Measurements from ENCODE around the gene AIFM2. TPM values are rescaled to one million over a fixed set of nuclear protein-coding genes. Genes with fewer than 3 reads are reported as not detected.
"Not testable (repeated sequence)": the region's sequence is repeated elsewhere in the genome, so short reads cannot be mapped to it uniquely, and the experiment has no call there.

Gene AIFM2
- total RNA-seq, 1 donor from 2014 or later: 8.0 TPM

DNA sequence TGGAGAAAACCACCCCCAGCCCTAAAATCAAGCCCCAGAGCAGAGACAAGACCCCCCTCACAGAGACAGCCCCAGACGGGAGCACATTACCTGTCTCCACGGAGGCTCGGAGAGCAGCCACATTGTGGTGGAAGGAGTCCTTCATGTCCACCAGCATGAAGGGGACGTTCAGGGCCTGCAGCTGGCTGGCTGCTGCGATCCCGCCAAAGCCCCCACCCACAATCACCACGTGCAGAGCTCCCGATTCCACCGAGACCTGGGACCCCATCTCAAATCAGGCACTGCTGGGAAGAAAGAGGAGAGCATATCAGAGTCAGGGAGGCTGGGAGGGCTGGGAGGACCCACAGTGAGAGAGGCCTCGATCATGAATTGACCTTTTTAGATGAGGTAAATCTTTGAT lies 8.8 kb downstream of the AIFM2 start:
- Mint-ChIP-seq H3K4me3 (no peak overlapping the region), H3K27me3 (no peaks in the 10 kb centered on the region), H3K4me1 (peaks cover 2% of the 10 kb centered on the region), H3K9me3 (no peaks in the 10 kb centered on the region), H3K27ac (no peak overlapping the region), H3K36me3 (ENCODE audit: low read depth) (no peaks in the 10 kb centered on the region)
- intact Hi-C loops (cut with micrococcal nuclease): no loop called here
- no peak for DNase-seq

DNA sequence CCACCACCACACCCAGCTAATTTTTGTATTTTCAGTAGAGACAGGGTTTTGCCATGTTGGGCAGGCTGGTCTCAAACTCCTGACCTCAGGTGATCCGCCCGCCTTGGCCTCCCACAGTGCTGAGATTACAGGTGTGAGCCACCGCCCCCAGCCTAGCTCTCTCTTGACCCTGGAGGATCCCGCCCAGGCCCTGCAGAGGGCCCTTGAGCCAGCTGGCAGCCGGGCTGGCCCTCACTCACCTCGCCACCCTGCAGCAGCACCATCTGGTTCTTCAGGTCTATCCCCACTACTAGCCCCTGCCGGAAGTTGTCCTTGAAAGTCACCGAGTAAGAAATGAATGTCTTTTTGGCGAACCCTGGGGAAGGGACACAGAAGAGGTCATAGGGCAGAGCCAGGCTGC lies 9.5 kb downstream of the AIFM2 start:
- H3K27me3 Mint-ChIP-seq; H3K27ac Mint-ChIP-seq; H3K9me3 Mint-ChIP-seq; H3K4me1 Mint-ChIP-seq; H3K4me3 Mint-ChIP-seq; H3K36me3 Mint-ChIP-seq (ENCODE audit: low read depth); intact Hi-C loops (cut with micrococcal nuclease); DNase-seq: not testable (repeated sequence)

DNA sequence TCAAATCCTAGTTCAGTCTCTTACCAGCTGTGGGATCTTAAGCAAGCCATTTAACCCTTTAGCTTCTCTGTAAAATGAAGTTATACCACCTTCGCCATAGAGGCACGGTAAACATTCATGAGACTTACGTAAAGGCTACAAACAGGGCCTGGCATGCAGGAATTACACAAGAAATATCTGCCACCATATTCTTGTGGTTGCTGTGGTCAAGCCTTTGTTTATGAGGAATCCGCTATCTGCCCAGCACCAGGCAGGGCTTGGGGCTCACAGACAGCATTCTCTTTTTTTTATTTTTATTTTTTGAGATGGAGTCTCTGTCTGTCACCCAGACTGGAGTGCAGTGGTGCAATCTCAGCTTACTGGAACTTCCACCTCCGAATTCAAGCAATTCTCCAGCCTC lies 9.9 kb downstream of the AIFM2 start:
- intact Hi-C loops (cut with micrococcal nuclease): no loop called here
- DNase-seq: no peak
- no peak overlapping the region for H3K4me3 Mint-ChIP-seq
- H3K27me3 Mint-ChIP-seq: no peaks in the 10 kb centered on the region
- peaks cover 2% of the 10 kb centered on the region for H3K4me1 Mint-ChIP-seq
- H3K27ac Mint-ChIP-seq: no peak overlapping the region
- H3K9me3 Mint-ChIP-seq: no peaks in the 10 kb centered on the region
- H3K36me3 Mint-ChIP-seq (ENCODE audit: low read depth): no peaks in the 10 kb centered on the region

DNA sequence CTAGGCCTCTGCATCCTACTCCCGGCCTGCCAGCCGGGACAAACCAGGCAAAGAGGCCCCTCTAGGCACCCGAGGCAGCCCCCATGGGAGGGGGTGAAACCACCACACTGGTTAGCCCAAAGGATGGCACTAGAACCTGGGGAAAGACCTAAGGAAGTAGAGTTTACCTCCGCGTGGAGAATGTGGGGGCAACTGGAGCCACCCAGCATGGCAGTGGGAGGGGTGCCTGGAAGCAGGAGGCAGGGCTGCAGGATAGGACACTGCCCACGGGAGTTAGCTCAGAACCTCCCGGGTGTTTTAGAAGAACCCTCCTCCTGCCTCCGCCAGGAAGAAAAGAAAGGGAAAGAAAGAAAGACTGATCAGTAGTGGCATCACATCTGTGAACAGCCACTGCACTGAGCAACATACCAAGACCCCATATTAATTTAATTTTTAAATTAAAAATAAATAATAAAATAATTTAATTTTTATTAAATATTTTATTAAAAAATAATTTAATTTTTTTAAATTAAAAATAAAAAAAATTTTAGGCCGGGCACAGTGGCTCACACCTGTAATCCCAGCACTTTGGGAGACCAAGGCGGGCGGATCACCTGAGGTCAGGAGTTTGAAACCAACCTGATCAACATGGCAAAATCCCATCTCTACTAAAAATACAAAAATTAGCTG lies 11.2 kb downstream of the AIFM2 start:
- H3K4me3 Mint-ChIP-seq: no peak overlapping the region
- H3K9me3 Mint-ChIP-seq: no peaks in the 10 kb centered on the region
- peaks cover 2% of the 10 kb centered on the region for H3K4me1 Mint-ChIP-seq
- no peak overlapping the region for H3K27ac Mint-ChIP-seq
- intact Hi-C loops (cut with micrococcal nuclease): no loop called here
- no peaks in the 10 kb centered on the region for H3K27me3 Mint-ChIP-seq
- no peaks in the 10 kb centered on the region for H3K36me3 Mint-ChIP-seq (ENCODE audit: low read depth)
- no peak for DNase-seq

DNA sequence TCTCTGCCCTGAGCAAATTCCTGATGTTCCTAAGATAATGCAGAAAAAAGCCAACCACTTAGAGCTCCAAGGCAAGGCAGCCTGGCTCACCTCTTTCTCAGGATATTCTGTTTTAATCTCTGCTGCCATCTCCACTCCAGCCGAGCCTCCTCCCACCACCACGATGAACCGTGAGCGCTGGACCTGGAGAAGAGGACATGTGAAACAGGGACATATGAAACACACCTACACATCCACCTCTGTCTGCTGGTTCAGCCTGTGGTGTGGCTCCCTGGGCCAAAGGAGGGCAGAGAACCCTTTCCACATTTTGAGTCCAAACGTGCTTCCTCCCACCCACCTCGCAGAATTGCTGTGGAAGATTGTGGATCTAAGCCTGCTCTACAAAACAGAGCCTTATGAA lies 12.2 kb downstream of the AIFM2 start:
- intact Hi-C loops (cut with micrococcal nuclease): no loop called here
- DNase-seq: no peak
- H3K4me3 Mint-ChIP-seq: no peak overlapping the region
- H3K36me3 Mint-ChIP-seq (ENCODE audit: low read depth): no peaks in the 10 kb centered on the region
- H3K27me3 Mint-ChIP-seq: no peaks in the 10 kb centered on the region
- no peak overlapping the region for H3K27ac Mint-ChIP-seq
- peaks cover 4% of the 10 kb centered on the region for H3K4me1 Mint-ChIP-seq
- H3K9me3 Mint-ChIP-seq: no peaks in the 10 kb centered on the region

DNA sequence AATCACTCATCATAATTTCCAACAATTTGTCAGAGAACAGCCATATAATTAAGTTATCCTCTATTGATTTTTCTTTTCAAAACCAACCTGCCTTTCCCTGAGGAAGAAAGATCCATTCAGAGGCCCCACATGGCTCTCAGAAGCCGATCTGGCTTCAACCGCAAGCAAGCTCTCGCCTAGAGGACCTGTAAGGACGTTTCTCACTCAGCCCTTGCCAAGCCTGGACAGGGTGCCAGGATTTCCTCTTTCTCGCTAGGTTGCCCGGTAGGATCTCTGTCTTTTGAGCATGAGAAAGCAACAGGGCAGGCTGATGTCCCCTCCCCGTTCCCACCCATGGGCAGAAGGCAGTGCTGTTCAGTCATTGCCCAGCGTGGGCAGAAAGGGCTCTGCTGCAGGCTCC lies 13.0 kb downstream of the AIFM2 start:
- peaks cover 2% of the 10 kb centered on the region for H3K4me1 Mint-ChIP-seq
- no peak for DNase-seq
- intact Hi-C loops (cut with micrococcal nuclease): loop anchor here (5.0 kb wide), 1 partner anchor 243 kb away; no protein-coding TSS in a partner anchor
- no peaks in the 10 kb centered on the region for H3K36me3 Mint-ChIP-seq (ENCODE audit: low read depth)
- no peaks in the 10 kb centered on the region for H3K9me3 Mint-ChIP-seq
- no peak overlapping the region for H3K27ac Mint-ChIP-seq
- no peak overlapping the region for H3K4me3 Mint-ChIP-seq
- H3K27me3 Mint-ChIP-seq: no peaks in the 10 kb centered on the region

DNA sequence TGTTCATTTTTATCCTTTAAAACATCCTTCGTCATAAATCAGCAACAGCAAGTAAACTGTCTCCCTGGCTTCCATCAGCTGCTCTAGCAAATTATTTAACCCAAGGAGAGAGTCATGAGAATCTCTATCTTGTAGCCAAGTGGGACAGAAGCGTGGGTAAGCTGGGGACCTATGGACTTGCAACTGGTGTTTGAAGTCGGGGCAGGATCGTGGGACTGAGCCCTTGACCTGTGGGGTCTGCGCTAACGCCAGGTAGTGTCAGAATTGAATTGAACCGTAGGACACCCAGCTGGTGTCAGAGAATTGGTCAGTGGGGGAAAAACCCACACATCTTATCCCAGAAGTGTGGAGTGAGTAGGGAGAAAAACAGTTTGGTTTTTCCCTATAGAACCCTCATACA lies 13.4 kb downstream of the AIFM2 start:
- H3K27me3 Mint-ChIP-seq: no peaks in the 10 kb centered on the region
- intact Hi-C loops (cut with micrococcal nuclease): loop anchor here (5.0 kb wide), 1 partner anchor 243 kb away; no protein-coding TSS in a partner anchor
- no peak for DNase-seq
- H3K4me1 Mint-ChIP-seq: peaks cover 2% of the 10 kb centered on the region
- H3K9me3 Mint-ChIP-seq: no peaks in the 10 kb centered on the region
- H3K4me3 Mint-ChIP-seq: no peak overlapping the region
- H3K36me3 Mint-ChIP-seq (ENCODE audit: low read depth): no peaks in the 10 kb centered on the region
- no peak overlapping the region for H3K27ac Mint-ChIP-seq

DNA sequence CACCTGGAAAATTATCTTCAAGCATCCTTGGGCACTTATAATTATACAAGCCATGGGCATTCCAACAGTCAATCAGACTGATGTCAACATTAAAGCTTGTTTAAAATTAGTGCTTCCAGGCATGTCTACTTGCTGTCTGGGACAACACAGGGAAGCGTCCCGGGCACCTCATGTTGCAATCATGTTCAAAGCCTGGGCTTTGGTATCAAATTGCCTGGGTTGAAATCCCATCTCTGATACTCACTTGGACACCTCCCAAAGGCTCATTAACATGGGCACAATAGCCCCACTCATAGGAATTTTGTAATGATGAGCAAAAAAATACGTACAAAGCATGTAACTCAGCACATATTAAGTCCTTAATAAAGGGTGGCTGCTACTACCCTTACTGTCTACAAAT lies 14.4 kb downstream of the AIFM2 start:
- no peaks in the 10 kb centered on the region for H3K9me3 Mint-ChIP-seq
- peak overlapping the region; percentile 37 for H3K27ac Mint-ChIP-seq
- no peak for DNase-seq
- no peaks in the 10 kb centered on the region for H3K36me3 Mint-ChIP-seq (ENCODE audit: low read depth)
- H3K4me3 Mint-ChIP-seq: no peak overlapping the region
- peaks cover 2% of the 10 kb centered on the region for H3K4me1 Mint-ChIP-seq
- intact Hi-C loops (cut with micrococcal nuclease): loop anchor here (5.0 kb wide), 1 partner anchor 244 kb away; no protein-coding TSS in a partner anchor
- no peaks in the 10 kb centered on the region for H3K27me3 Mint-ChIP-seq

DNA sequence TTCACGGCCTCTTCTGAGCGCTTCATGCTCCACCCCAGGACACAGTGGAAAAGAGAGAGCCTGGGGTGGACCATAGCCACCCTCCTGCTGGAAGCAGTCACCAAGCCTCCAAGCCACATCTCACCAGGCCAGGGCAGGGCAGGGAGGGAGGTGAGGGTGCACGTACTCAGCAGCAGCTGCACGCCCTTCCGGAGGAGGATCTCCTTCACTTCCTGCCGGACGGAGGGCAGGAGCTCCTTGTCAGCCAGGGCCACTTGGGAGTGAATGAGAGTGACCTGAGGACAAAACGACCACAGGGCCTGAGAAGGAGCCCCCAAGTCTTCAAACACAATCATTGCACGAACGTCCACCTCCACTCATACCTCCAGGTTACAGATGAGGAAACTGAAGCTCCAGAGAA lies 15.0 kb downstream of the AIFM2 start:
- intact Hi-C loops (cut with micrococcal nuclease): loop anchor here (5.0 kb wide), 1 partner anchor 245 kb away; no protein-coding TSS in a partner anchor
- Mint-ChIP-seq H3K4me3 (no peak overlapping the region), H3K4me1 (peaks cover 2% of the 10 kb centered on the region), H3K27me3 (no peaks in the 10 kb centered on the region), H3K36me3 (ENCODE audit: low read depth) (peaks cover 2% of the 10 kb centered on the region), H3K27ac (no peak overlapping the region), H3K9me3 (no peaks in the 10 kb centered on the region)
- no peak for DNase-seq

DNA sequence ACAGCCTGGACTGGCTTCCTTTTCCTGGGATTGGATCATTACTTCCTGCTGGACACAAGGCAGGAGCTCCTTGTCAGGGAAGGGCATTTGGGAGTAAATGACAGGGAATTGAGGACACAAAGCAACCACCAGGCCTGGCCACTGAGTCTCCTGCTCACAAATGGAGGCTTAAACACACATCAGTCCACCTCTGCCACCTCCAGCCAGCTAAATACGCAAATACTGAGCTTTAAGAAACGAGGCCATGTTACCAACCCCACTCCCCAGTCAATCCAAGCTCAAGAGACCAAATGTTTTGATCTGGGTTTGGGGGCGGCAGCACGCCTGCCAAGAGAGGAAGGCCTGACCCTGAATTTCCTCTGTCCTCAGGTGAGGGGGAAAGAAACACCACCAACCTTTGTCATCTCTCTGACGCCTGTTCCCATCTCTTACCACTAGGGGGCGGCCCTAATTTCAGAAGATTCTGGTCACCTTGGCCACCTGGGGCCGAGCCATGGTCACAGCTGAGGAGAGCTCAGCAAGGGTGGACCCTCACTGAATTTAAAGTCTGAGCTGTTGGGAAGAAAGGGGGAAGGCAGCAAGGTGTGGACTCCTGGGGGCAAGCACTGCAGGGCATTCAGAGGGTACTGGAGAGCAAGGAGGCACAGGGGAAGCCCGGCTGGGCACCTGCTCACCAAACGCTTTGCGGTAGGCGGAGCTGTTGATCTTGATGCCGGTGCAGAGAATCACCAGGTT lies 16.5 kb downstream of the AIFM2 start:
- Mint-ChIP-seq H3K27ac (no peak overlapping the region), H3K9me3 (no peaks in the 10 kb centered on the region), H3K4me3 (no peak overlapping the region), H3K27me3 (no peaks in the 10 kb centered on the region), H3K36me3 (ENCODE audit: low read depth) (peaks cover 4% of the 10 kb centered on the region), H3K4me1 (peaks cover 6% of the 10 kb centered on the region)
- intact Hi-C loops (cut with micrococcal nuclease): loop anchor here (5.0 kb wide), 1 partner anchor 246 kb away; no protein-coding TSS in a partner anchor
- peak; percentile 88 for DNase-seq

DNA sequence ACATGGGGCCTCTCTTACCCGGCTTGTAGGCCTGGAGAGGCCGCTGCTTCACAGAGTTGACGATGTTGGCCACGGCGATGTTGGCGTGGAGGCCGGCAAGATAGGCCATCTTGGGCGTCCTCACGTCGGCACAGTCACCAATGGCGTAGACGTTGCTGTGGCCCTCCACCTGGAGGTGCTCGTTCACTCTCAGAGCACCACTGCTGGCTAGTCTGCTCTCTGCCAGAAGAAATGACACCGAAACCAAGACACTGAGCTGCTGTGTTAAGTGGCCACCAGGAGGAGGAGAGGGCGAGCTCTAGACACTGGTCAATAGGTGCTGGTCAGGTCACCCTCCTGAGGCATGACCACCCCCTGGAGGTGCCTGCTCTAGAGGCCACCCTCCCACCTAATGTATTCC lies 17.7 kb downstream of the AIFM2 start:
- peaks cover 4% of the 10 kb centered on the region for H3K36me3 Mint-ChIP-seq (ENCODE audit: low read depth)
- H3K4me1 Mint-ChIP-seq: peaks cover 6% of the 10 kb centered on the region
- no peaks in the 10 kb centered on the region for H3K27me3 Mint-ChIP-seq
- H3K27ac Mint-ChIP-seq: no peak overlapping the region
- no peak for DNase-seq
- intact Hi-C loops (cut with micrococcal nuclease): loop anchor here (5.0 kb wide), 1 partner anchor 247 kb away; no protein-coding TSS in a partner anchor
- H3K4me3 Mint-ChIP-seq: no peak overlapping the region
- no peaks in the 10 kb centered on the region for H3K9me3 Mint-ChIP-seq

DNA sequence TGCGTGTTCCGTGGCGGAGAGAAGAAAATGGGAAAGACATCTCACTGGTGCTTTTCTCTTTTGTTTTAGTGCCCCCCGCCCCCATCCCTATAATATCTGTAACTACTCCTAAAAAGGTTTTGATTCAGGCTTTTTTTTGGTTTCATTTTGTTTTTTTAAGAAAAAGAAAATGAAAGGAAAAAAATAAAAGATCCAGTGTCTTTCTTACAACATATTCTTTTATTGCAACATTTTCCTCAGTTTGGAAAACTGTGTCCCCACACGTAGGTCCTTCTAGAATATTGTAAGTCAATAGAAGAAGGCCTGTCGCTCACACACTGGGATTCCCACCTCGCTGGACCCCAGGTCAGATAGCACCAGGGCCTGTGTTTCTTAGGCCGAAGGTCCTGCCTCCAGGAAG lies 20.6 kb downstream of the AIFM2 start:
- peaks cover 6% of the 10 kb centered on the region for H3K4me1 Mint-ChIP-seq
- no peaks in the 10 kb centered on the region for H3K9me3 Mint-ChIP-seq
- H3K36me3 Mint-ChIP-seq (ENCODE audit: low read depth): peaks cover 4% of the 10 kb centered on the region
- no peak overlapping the region for H3K27ac Mint-ChIP-seq
- intact Hi-C loops (cut with micrococcal nuclease): no loop called here
- H3K4me3 Mint-ChIP-seq: no peak overlapping the region
- no peaks in the 10 kb centered on the region for H3K27me3 Mint-ChIP-seq
- no peak for DNase-seq

DNA sequence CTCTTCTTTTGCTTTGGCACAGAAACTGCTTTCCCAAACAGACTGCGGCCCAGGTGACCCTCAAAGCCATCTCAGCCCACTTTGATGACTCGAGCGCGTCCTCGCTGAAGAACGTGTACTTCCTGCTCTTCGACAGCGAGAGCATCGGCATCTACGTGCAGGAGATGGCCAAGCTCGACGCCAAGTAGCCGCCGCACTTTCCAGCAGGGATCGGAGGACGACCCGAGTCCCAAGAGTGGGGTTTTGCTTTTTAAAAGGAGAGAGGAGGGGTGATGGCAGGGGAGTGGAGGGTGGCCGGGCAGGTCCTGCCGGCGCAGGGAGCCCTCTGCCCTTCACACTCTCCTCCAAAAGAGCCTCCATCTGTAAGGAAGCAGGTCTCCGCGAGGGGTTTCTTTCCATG lies 21.1 kb downstream of the AIFM2 start:
- Mint-ChIP-seq H3K27me3 (no peaks in the 10 kb centered on the region), H3K36me3 (ENCODE audit: low read depth) (peaks cover 4% of the 10 kb centered on the region), H3K9me3 (no peaks in the 10 kb centered on the region), H3K27ac (no peak overlapping the region), H3K4me3 (no peak overlapping the region), H3K4me1 (peaks cover 6% of the 10 kb centered on the region)
- intact Hi-C loops (cut with micrococcal nuclease): no loop called here
- DNase-seq: no peak

DNA sequence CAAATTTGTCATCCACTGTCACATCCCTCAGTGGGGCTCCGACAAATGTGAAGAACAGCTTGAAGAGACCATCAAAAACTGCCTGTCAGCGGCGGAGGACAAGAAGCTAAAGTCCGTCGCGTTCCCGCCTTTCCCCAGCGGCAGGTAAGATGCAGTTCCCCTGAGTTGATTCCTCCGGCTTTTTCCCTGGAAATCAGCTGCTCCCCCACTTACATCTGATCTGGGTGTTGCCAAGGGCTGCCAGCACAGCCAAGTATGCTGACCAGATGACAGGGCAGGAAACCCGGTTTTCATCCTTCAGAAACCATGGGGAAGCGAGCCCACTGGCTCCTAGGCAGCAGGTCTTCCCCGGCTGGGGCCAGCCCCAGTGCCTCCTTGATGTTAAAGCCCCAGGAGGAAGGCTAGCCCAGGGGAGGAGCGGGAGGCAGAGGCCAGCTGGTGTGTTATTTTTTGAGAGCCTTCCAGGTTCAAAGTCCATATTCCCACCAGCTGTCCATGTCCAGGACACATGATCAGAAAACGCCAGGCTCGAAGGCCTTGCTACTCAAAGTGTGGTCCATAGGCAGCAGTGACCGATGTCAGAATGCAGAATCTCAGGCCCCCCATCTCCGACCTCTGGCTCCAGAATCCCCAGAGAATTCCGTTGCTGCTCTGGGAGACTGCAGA lies 23.4 kb downstream of the AIFM2 start:
- Mint-ChIP-seq H3K36me3 (ENCODE audit: low read depth) (peaks cover 4% of the 10 kb centered on the region), H3K4me3 (no peak overlapping the region), H3K27ac (no peak overlapping the region), H3K9me3 (no peaks in the 10 kb centered on the region), H3K27me3 (no peaks in the 10 kb centered on the region), H3K4me1 (peaks cover 4% of the 10 kb centered on the region)
- no peak for DNase-seq
- intact Hi-C loops (cut with micrococcal nuclease): no loop called here

All from activated CD4-positive, alpha-beta T cell treated with anti-CD3 and anti-CD28 coated beads, Interleukin-2, amount 10 ng/mL, durations not matched to agents 24 days and 14 days (primary cell).